Activated effector memory CD4-positive, alpha-beta T cell treated with Interleukin-2 at 50 U/mL for 16 hours (primary cell): ENCODE results near the gene TRIM27.
"Not testable (repeated sequence)": the region's sequence is repeated elsewhere in the genome, so short reads cannot be mapped to it uniquely, and the experiment has no call there.

ENCODE experiments used
- DNase-seq: peaks from one replicate; pipeline ENCODE4 v3.0.0-alpha.2; 2020

TRIM27 gene

GRCh38 chr6:28941684-28942448 lies 18.1 kb upstream of the TRIM27 start:
- no peak for DNase-seq

DNA sequence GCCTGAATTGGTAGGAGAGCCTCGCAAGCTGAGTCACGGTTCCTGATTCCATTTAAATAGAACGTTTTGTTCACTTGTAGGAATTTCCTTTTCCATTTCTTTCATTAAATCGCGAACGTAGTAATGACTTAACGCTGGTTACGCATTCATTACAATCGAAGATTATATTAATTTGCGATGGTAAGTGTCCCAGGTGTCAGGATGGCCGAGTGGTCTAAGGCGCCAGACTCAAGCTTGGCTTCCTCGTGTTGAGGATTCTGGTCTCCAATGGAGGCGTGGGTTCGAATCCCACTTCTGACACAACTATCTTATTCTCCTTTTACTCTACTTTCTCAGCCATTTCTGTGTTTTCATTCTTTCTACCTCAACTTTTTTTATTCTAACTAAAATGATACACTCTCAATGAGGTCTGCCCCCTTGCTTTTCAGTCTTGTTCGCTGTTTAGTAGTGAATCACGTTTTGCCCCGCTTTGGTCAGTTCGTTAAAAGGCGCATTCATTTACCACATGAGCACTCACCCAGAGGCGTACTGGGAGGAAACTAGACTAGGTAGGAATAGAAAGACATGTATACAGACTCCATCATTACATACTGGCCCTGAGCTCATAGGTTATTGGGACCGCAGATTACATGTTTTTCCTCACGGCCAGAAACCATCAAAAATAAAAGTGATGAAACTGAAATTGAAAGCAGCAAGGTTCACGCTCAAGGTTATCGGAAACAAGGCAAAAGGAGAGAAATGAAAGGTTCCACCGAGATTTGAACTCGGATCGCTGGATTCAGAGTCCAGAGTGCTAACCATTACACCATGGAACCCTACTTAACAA lies 17.3 kb upstream of the TRIM27 start:
- peak; percentile 50 for DNase-seq

- DNase-seq: peak; percentile 13
These were observed 16.6 kb upstream of the TRIM27 start for GRCh38 chr6:28940294-28940857.

- DNase-seq: no peak
These were observed 9.3 kb upstream of the TRIM27 start for GRCh38 chr6:28933069-28933468.

- DNase-seq: no peak
These were observed 6.3 kb upstream of the TRIM27 start for GRCh38 chr6:28929887-28930620.

DNA sequence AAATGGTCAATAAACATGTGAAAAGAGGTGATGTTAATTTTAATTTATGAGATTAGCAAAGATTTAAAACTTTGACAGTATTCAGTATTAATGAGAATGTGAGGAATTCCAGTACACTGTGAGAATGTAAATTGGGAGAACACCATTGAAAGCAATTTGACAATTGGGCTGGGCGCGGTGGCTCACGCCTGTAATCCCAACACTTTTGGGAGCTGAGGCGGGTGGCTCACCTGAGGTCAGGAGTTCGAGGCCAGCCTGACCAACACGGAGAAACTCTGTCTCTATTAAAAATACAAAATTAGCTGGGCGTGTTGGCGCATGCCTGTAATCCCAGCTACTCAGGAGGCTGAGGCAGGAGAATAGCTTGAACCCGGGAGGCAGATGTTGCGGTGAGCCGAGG lies 5.6 kb upstream of the TRIM27 start:
- not testable (repeated sequence) for DNase-seq

DNA sequence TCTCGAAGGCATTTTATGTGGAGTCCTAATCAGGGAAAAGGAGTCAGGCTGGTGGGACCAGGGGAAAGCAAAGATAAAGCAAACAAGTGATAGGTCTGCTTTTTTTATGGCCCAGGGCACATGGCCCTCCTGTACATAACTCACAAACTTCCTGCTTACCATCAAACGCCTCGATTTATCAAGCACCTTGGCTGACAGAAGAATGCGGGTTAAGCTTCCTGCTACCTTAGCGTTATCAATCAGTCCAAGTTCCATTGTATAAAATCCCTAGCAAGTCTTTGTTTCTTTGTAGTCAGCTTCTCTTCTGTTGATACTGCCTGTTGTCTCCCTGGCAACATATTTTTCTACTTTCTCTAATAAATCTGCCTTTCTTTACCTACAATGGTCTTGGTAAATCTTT lies 4.1 kb upstream of the TRIM27 start:
- no peak for DNase-seq

DNA sequence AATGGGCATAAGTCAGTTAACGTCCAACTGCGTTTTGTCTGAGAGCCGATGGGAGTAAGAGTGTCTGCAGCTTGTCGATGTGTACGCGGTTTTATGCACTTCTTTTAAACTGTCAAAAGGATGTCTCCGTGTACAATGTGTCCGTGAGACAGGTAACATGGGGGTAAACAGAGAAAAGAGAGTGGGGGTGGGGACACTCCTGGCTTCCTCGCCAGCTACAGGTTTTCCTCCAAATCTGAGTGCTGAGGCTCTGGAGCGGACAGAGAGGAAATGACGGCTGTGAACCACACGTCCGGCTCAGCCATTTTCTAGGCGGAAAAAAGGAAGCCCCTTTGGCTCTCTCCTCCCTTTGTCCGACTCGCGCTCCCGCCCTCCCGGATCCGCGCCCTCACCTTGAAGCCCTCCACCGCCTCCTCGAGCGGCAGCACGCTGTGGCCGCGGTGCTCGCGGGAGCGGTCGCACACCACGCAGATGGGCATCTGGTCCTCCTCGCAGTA lies 916 bp downstream of the TRIM27 start:
- DNase-seq: peak; percentile 36

- DNase-seq: peak; percentile 20
These were observed 1.6 kb downstream of the TRIM27 start for GRCh38 chr6:28922004-28922820.

DNA sequence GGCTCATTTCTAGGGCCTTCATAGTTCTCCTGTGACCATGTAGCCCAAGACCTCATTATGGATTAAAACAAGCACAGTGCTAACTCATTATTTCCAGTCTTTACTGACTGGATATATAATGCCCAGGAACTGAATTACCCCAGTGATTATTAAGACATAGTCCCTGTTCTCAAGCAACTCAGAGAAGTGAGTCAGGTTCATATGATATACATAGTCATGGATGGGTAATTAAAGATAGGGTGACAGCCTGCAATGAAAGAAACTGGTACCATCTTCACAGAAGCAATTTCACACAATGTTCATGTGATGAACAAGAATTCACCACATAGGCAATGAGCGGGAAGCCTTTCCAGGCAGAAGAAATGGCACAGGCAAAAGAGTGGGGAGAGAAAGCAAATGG lies 3.5 kb downstream of the TRIM27 start:
- no peak for DNase-seq

- no peak for DNase-seq
These were observed 8.8 kb downstream of the TRIM27 start for GRCh38 chr6:28914941-28915340.

DNA sequence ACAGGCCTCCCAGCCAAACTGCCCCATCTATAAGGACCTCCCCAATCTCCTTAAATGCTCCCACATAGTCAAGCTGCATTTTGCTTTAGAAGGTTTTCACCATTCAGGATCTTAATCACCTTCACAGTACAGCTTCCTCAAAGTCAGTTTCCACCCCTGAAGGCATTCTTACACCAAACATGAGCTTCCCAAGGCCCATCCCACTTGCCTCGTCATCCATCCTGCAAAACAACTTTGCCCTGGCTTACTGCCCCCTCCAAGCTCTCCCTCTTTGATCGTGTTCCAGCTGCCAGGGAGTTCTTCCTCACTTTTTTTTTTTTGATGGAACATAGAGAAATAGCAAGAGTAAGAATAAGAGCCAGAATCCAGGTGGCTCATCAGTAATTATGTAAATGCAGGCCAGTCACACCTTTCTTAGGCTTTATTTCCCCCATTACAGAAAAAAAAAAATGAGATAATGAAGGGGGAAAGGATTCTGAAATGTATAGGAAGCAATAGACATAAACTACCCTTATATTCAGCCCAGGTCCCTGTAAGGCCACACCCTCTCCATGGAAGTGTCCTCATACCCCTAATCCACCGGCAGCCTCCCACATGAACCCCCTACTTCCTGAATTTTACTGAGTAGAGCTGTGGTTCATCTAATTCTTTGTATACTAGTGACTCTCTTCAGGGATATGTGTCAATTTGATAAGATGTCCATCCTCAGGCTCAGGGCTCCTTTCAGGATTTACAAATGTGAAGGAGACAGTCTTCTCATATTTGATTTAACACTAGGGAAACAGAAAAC lies 12.7 kb downstream of the TRIM27 start:
- no peak for DNase-seq

- no peak for DNase-seq
These were observed 16.4 kb downstream of the TRIM27 start for GRCh38 chr6:28907394-28907793.

GRCh38 chr6:28906669-28907068 lies 17.1 kb downstream of the TRIM27 start:
- DNase-seq: no peak

GRCh38 chr6:28903686-28904085 lies 20.1 kb downstream of the TRIM27 start:
- no peak for DNase-seq

DNA sequence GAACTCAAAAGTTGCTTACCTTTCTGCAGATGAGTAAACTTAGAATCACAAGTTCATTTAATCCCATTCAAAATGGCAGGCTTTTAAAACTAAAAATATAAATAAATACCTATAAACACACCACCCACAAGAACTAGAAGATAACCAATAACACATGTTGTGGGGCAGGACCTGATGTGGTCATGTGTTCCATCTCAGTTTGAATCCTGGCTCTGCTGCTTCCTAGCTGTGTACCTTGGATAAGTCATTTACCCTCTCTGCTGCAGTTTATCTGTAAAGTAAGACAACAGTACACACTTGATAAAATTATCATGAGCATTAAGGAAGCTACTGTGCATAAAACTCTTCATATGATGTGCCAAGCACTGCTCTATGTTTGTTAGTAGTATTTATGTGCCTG lies 22.0 kb downstream of the TRIM27 start:
- no peak for DNase-seq

DNA sequence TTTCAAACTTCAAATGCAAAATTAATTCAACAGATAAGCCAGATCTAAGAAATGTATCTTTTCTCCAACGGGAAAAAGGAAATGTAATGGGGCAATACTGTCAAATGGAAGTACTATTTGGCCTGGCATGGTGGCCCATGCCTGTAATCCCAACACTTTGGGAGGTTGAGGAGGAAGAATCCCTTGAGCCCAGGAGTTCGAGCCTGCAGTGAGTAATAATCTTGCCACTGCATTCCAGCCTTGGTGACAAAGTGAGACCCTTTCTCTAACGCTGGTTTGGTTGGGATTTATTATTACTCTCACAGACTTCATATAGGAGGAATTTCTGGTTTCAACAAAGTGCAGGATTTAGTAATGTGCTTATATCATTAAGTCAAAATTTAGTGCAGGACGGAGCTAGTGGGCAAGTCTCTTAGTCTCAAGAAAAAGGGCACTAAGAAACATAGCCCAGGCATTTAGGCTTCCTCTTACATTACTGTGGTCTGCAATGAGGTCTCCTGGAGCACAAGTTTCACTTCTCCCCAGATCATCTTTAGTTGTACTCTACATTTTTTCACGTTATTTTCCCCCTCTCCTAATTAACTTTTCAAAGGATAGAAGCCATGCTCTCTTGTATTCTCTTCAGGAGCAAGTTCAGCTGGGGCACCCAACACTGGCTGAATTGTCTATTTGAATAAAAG lies 23.1 kb downstream of the TRIM27 start:
- no peak for DNase-seq

GRCh38 chr6:28898710-28898965 lies 25.1 kb downstream of the TRIM27 start:
- no peak for DNase-seq

- no peak for DNase-seq
These were observed 26.4 kb downstream of the TRIM27 start for GRCh38 chr6:28897369-28897745.

DNA sequence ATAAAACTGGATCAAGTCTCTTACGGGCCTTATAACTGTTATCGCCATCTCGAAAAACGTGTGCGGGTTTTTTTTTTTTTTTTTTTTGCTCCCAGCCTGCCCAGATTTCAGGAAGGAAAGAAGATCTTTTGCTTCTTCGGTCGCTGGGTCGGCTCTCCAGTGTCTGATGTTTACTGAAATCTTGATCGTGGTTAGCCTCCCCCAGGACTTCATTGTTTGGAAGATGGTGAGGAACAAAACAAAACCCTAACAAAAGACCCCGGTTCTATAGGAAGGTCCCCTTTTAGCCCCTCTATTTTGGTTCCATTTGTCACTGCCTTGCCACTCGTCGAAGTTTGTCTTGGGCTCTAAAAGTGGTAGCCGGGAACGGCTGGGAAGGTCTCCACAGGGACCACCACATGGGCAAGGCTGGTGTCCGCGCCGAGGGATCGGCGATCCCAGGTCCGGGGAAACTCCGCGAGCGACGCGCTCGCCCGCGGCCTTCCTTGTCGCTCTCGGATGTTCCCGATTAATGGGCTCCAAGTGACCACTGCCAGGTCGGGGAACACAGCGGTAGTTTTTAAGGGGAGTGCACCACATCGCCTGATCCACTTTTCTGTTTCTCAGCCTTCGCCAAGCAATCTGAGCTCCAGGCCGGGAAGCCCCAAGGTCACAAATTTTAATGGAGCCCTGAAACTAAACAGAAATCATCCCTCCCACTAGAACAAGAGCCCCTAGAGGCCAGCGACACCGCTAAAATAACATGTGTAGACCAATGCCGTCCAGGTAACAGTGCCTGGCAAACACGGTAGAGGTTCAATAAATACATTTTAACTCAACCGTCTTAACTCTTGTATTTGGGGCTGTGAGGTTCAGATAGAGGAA lies 27.0 kb downstream of the TRIM27 start:
- DNase-seq: peak; percentile 29
